Peyer's patch (tissue), 4 donors: ENCODE measurements around the gene RASGRP3.

Experiments used
- CTCF ChIP-seq, 6 experiments: fragments of 450-650 bp in 4 of 6; fragments of 200-600 bp in 2 of 6; sonication (generic) in 1 of 6; IDR thresholded peaks; one replicate each; pipeline ENCODE4 v1.5.1; 2017 to 2019; ENCODE audit warnings: antibody characterized with exemption in 6 of 6, mild to moderate bottlenecking in 3 of 6, moderate library complexity in 1 of 6
- POLR2A ChIP-seq, 2 donors: fragments of 450-650 bp; IDR thresholded peaks; one replicate each; pipeline ENCODE4 v1.5.1; 2017; ENCODE audit warnings: antibody characterized with exemption in 2 of 2, mild to moderate bottlenecking in 2 of 2, moderate library complexity in 2 of 2

- no peak for TF ChIP-seq POLR2A (IDR thresholded peaks at IDR 0.05)
- TF ChIP-seq CTCF (IDR thresholded peaks at IDR 0.05), result no peak
Measured at GRCh38 chr2:33426666-33427231, 49.7 kb upstream of the RASGRP3 start.
